Activated naive CD4-positive, alpha-beta T cell treated with anti-CD3 and anti-CD28 coated beads, Interleukin-2, amount 50 U/mL, for 16 hours (primary cell): Measurements from ENCODE around the gene CACNG1.

Experiments used
- DNase-seq: peaks from one replicate; pipeline ENCODE4 v3.0.0-alpha.2; 2020

The CACNG1 gene

GRCh38 chr17:67052720-67053437 is 8.5 kb downstream of the CACNG1 start:
- DNase-seq: no peak

GRCh38 chr17:67053438-67054000 is 9.2 kb downstream of the CACNG1 start:
- no peak for DNase-seq

DNA sequence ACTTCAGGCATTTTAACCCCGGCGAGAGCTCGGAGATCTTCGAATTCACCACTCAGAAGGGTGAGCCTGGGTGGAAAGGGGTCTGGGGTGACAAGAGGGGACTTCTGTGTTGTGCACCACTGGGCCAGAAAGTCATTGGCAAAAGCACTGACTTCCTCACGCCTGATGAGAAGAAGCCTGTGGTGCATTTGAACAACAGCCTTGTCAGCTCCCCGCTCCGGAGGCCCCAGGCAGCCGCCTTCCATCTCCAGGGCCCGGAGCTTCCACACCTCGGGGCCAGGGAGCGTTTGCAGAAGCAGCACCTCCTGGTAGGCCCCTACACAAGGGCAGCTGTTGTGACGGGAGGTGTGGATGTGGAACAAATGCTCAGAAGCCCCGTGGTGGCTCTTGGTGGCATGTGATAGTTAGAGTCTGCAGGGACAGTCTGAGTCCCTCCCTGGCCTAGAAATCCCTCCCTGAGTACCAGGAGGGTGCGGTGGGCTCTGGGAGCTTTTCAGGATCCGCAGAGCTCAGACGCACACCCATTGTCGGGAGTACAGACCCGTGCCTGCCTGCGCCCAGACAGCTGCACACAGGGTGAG is 9.7 kb downstream of the CACNG1 start:
- DNase-seq: no peak

- no peak for DNase-seq
Observed at GRCh38 chr17:67054608-67055007, 10.3 kb downstream of the CACNG1 start.

- DNase-seq: no peak
Observed at GRCh38 chr17:67055041-67055443, 10.7 kb downstream of the CACNG1 start.

- DNase-seq: no peak
Observed at GRCh38 chr17:67055811-67056745, 11.7 kb downstream of the CACNG1 start.

DNA sequence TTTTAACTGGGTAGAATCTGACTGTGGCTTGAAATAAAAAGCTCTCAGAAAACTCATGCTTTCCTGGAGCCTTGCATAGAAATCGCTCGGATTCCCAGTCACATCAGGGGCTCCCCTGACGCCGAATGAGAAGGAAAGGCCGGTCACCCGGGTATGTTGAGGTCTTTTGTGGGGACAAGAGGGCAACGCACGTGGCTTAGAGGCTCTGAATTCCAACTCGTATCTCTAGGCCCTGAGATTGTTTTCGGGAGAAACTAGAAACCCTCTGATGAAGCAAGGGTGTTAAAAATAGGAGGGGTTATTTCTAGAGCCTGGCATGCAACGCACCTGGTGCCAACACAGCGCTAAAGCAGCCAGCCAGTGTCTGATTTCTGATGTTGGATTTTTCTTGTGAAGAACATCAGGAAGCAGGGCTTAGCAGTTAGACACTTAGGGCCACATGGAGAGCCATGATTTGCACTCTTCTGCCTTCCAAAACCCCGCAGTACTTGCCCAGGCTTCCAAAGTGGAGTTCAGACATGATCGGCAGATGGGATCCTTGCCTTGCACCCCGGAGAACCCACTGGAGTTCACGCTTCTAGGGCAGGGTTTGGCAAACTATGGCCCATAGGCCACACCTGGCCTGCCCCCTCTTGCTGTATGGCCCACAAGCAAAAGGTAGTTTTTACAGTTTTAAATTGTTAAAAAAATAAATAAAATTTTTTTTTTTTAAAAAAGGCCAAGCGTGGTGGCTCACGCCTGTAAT is 12.6 kb downstream of the CACNG1 start:
- no peak for DNase-seq

GRCh38 chr17:67058036-67058435 is 13.7 kb downstream of the CACNG1 start:
- no peak for DNase-seq

DNA sequence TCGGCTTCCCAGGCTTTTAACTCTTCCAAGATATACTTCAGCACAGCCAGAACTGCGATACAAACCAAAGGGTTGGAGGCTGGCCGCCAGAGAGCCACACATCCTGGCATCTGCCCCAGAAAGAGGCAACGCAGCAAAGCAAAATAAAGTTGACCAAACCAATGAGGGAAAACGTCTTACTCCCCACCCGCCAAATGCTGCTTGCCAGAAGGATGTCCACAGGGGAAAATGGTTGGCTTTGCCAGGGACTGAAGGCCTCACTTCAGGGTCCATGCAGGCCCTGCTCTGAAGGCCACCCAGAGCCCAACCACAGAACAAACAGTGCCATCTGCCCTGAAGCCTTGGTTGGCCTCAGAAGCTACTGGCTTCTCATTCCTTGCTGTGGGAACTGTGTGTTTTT is 15.0 kb downstream of the CACNG1 start:
- DNase-seq: no peak

DNA sequence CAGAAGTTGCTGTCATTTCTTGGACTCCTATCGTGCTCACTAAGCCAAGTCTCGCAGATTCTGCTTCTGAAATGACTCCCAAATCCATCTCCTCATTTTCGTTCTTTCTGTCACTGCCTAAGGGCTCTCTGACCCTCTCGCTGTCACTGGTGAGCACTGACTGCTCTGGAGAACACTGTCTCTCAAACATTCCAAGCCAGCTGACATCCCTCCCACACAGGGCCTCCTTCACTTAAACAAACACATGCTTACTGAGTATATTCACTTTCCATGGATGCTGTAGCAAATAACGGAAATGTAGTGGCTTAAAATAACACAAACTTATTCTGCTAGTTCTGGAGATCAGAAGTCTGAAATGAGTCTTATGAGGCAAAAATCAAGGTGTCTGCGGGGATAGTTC is 18.8 kb downstream of the CACNG1 start:
- no peak for DNase-seq

DNA sequence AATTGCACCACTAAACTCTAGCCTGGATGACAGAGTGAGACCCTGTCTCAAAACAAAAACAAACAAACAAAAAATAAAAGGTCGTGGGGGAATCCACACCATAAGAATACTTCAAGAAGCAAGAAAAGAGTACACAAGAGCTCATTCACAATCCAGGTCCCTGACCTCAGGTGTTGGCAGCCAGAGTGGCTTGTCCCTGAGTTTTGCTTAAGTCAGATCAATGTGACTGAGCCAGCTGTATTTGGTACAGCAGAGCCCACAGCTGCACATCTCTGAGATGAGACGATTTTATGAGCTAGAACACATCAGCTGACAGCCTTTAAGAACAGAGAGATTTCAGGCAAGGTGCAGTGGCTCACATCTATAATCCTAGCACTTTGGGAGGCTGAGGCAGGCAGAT is 22.4 kb downstream of the CACNG1 start:
- no peak for DNase-seq

- no peak for DNase-seq
Observed at GRCh38 chr17:67067571-67068482, 23.5 kb downstream of the CACNG1 start.

GRCh38 chr17:67068999-67069398 is 24.6 kb downstream of the CACNG1 start:
- no peak for DNase-seq

- no peak for DNase-seq
Observed at GRCh38 chr17:67069603-67070136, 25.3 kb downstream of the CACNG1 start.

DNA sequence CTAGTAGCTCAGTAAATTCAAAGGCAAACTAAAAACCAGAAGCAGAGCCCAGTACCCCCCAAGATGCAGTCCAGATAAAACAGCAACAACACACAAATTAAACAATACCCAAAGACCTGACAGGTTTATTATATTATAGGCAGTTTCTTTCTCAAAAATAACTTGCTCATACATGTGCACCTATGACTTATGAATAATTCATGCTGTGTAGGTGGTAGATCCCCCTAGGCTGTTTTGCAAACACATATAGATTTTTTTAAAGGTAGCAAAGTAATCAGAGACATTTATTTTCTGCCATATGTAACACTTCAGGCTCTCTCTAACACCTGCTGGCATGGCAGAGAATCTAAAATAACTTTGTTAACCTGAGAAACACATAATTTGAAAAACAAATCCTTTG is 27.2 kb downstream of the CACNG1 start:
- no peak for DNase-seq

DNA sequence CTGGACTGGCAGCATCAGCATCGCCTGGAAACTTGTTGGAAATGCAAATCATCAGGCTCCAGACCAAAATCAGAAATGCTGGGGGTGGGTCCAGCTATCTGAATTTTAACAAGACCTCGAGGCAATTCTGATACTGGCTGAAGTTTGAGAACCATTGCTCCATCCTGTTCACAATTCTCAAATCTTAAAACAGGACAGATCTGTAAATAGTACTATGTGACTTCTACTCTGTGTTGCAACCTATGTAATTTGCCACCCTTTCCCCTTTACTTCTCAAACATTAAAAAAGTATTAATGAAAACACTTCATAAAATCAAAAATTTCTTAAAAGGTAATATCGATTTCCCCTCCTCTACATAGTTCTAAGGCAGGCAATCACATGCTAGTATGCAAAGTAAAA is 28.5 kb downstream of the CACNG1 start:
- DNase-seq: no peak

DNA sequence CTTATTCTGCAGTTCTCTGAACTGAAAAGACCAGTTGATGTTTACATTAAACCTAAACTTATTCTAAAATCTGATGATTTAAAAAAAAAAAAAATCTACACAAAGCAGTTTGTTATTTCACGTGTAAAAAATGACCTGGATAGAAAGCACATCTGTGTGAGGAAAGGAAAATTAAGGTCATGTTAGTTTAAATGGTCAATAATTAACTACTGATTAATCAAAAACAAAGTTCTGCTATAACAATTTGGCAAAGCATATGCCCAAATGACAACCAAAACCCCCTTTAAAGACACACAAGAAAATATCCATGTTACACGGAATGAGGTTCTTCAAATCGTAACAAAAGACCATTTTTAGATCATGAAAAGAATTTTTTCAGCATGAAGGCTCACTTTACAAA is 30.4 kb downstream of the CACNG1 start:
- no peak for DNase-seq

- no peak for DNase-seq
Observed at GRCh38 chr17:67076290-67076689, 31.9 kb downstream of the CACNG1 start.

- no peak for DNase-seq
Observed at GRCh38 chr17:67078292-67078691, 33.9 kb downstream of the CACNG1 start.

DNA sequence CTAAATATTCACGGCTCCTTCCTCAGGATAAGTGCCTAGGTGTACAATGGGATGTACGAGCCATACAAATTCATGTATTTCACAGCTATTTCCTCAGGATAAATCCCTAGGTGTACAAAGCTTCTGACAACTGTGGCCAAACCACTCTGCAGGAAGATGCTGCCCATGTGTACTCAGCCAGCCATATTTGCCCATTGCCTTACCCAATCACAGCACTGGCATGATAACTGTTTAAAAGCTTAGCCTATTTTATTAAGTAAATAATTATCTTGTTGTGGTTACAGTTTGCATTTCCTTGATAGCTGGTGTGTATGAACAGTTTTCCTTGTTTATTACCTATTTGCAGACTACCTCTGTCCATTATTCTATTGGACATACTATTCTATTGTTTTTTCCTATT is 35.1 kb downstream of the CACNG1 start:
- DNase-seq: no peak

- no peak for DNase-seq
Observed at GRCh38 chr17:67080804-67081203, 36.5 kb downstream of the CACNG1 start.
